Hair follicular keratinocyte (primary cell): ENCODE data around the gene IGSF8. TPM values are rescaled to one million over a fixed set of nuclear protein-coding genes. Genes with fewer than 3 reads are reported as not detected.

Experiments
- total RNA-seq: library from RNA; depleted of rRNA; stranded (reverse); fragments of >200 nt; gene quantifications from 2 replicates; pipeline ENCODE4 v1.2.3, GENCODE V29; 2015

Gene IGSF8, protein sequence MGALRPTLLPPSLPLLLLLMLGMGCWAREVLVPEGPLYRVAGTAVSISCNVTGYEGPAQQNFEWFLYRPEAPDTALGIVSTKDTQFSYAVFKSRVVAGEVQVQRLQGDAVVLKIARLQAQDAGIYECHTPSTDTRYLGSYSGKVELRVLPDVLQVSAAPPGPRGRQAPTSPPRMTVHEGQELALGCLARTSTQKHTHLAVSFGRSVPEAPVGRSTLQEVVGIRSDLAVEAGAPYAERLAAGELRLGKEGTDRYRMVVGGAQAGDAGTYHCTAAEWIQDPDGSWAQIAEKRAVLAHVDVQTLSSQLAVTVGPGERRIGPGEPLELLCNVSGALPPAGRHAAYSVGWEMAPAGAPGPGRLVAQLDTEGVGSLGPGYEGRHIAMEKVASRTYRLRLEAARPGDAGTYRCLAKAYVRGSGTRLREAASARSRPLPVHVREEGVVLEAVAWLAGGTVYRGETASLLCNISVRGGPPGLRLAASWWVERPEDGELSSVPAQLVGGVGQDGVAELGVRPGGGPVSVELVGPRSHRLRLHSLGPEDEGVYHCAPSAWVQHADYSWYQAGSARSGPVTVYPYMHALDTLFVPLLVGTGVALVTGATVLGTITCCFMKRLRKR
- total RNA-seq: 33.8 and 41.4 TPM in 2 replicates

DNA sequence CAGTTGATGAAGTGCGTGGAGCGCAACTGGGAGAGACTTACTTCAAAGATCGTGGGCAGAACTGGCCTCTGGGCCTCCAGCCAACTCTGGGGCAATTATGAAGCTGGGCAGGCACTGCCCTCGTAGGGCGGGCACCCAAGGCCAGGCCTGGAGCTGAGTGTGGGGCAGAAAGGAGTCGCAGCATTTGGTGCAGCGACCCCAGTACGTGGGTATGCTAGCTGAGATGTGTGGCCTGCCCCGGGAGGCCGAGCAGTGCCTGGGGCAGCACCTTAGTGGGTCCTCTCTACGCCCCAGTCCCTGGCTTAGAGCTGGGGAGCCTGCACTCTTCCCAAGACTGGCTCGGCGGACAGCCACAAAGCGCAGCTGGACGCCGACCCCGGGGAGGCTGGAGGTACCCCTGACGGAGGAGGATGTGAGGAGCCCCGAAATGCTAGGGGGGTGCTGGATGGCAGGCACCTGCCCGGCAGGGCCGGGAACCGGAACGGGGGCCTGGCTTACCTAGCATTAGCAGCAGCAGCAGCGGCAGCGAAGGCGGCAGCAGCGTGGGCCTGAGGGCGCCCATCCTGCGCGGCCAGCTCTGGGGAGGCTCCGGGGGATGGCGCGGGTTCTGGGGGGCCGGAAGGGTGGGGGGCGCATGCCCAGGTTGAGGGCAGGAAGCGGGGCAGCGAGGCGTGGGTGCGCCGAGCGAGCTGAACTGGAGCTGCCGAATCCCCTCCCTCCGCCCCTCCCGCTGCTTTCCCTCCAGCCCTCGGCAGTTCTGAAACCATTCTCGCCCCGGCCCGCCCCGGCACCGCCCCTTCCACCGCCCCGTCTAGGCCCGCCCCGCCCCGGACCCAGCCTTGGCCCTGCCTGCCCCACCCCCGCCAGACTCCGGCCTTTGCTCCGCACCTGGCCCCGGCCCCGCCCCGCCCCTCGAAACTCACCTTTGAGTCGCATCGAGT is at the start of gene IGSF8:
TSS of gene IGSF8 (minus strand) at position 709 of the 941 bp plus-strand sequence. CDS start at position 562, 147 bp downstream.

DNA sequence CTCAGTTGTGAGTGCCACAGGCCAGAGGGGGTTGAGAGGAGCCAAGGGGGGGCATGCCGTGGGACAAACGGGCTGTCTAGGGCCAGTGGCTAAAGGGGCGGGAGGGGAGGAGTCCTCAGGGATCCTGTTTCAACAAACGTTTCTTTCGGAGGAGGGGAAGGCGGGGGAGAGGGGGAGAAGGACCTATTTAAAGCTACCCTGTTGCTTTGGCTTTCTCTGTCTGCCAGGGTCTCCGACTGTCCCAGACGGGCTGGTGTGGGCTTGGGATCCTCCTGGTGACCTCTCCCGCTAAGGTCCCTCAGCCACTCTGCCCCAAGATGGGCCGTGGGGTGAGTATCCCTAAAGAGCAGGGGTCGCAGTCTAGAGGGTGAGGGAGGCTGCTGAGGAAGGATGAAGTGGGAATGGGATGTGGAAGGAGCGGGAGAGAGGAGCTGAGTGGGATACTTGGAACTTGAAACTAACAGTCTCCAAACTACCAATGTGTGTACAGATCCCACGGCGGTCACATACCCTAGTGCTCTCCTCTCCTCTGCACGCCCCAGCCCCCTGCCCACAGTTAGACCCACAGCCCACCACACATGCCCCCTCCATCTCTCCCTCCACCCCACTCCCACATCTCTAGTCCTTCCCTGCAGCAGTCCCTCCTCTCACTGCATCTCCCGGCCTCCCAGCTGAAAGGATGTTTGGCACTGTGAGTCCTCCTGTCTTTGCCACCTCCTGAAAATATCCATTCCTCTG is 17.3 kb upstream of the IGSF8 start, which contains the start of gene ATP1A2:
TSS of gene ATP1A2 (plus strand) at position 215 of the 738 bp plus-strand sequence. CDS start at position 318, 103 bp downstream.

DNA sequence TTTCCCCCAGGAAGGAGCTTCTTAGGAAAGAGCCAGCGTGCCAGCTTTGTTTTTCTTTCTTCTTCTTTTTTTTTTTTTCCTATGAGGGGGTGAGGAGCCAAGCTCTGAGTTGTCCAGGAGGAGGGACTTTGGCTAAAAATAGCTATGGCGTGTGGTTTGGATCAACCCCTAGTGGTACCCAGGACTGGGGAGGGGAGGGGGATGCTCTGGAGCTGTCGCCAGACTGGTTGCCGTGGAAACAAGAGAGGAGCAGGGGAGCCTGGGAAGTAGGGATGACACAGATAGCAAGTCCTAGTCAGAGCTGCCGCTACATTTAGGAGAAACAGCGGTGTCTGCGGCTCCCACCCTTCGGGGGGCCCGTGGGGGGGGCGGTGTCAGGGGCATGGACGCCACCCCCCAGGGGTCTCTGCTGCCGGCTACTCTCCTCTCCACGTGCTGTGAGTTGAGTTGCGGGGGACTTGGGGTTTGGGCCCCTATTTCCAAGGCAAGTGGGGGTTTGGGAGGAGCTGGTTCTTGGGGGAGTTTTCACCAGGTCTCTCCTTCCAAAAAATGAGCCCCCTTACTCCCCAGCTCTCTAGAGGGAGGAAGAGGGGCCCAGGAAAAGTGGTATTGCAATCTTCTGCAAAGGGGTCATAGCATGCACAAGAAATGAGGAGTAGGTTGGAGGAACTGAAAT is 17.0 kb downstream of the IGSF8 start, which contains the start of gene KCNJ9:
TSS of gene KCNJ9 (plus strand) at position 278 of the 676 bp plus-strand sequence. CDS start 2,493 bp downstream, outside the sequence.

DNA sequence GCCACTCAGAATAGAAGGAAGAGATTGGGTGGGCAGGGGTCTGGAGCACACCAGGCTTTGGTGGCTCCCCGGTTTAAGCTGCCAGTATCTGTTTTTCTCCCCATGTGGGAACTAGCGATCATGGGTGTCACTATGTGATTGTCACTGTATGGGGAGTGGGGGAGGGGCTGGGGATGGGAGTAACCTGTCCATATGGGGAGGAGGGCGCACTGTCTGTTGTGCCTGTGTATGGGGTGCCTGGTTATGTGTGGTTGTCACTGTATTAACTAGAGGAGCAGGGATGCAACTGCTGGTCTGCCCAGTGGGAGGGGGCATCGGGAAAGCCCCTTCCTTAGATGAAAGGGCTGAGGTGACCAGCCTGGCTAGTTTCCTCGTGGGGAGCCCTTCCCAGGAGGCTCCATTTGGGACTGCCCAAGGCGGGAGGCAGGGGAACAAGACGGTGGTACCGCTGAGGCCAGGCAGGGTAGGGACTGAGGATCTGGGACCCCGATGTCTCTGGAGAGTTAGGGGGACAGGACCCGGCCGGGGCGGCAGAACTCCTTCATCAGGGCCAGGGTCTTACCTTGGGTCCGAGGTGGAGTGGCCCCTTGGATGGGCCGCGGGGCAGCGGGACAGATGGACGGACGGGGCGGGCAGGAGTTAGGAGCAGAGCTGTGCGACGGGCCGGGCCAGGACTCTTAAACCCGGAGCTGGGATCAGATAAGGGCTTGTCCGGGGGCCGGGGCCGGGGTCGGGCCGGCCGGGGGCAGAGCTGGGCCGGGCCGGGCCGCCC is 28.8 kb downstream of the IGSF8 start, which contains the start of gene KCNJ10:
TSS of gene KCNJ10 (minus strand) at position 701 of the 772 bp plus-strand sequence. CDS start 27,628 bp downstream, outside the sequence.

Other genes with a start within 250 kb of the IGSF8 start
- gene VSIG8, start 236.0 kb downstream of the IGSF8 start, total RNA-seq: not detected in 2 replicates
- gene CFAP45, start 198.5 kb downstream of the IGSF8 start, total RNA-seq: 0.11 and 0.55 TPM in 2 replicates
- gene TAGLN2, start 173.1 kb downstream of the IGSF8 start, total RNA-seq: 799 and 829 TPM in 2 replicates
- gene IGSF9, start 153.0 kb downstream of the IGSF8 start, total RNA-seq: 4.7 and 6.2 TPM in 2 replicates
- 2.5 TPM in 1 of 2 replicates, not detected in the other for gene SLAMF9, start 144.4 kb downstream of the IGSF8 start, total RNA-seq
- 0.94 and 1.4 TPM in 2 replicates for gene PIGM, start 66.6 kb downstream of the IGSF8 start, total RNA-seq
- not detected in 2 replicates for gene KCNJ10, start 28.5 kb downstream of the IGSF8 start, total RNA-seq
- not detected in 2 replicates for gene KCNJ9, start 17.1 kb downstream of the IGSF8 start, total RNA-seq
- not detected in 2 replicates for gene ATP1A2, start 17.1 kb upstream of the IGSF8 start, total RNA-seq
- not detected in 2 replicates for gene ATP1A4, start 53.0 kb upstream of the IGSF8 start, total RNA-seq
- gene CASQ1, start 92.0 kb upstream of the IGSF8 start, total RNA-seq: not detected in 2 replicates
- gene PEA15, start 106.8 kb upstream of the IGSF8 start, total RNA-seq: 37.5 and 55.2 TPM in 2 replicates
- gene DCAF8, start 163.9 kb upstream of the IGSF8 start, total RNA-seq: 32.4 and 35.5 TPM in 2 replicates
- 25.9 and 30.8 TPM in 2 replicates for gene PEX19, start 186.5 kb upstream of the IGSF8 start, total RNA-seq
- gene COPA, start 244.6 kb upstream of the IGSF8 start, total RNA-seq: 117 and 129 TPM in 2 replicates
- 35.1 and 53.0 TPM in 2 replicates for gene NCSTN, start 244.8 kb upstream of the IGSF8 start, total RNA-seq